ENCODE data around the gene CLIP3.

CLIP3 gene

DNA sequence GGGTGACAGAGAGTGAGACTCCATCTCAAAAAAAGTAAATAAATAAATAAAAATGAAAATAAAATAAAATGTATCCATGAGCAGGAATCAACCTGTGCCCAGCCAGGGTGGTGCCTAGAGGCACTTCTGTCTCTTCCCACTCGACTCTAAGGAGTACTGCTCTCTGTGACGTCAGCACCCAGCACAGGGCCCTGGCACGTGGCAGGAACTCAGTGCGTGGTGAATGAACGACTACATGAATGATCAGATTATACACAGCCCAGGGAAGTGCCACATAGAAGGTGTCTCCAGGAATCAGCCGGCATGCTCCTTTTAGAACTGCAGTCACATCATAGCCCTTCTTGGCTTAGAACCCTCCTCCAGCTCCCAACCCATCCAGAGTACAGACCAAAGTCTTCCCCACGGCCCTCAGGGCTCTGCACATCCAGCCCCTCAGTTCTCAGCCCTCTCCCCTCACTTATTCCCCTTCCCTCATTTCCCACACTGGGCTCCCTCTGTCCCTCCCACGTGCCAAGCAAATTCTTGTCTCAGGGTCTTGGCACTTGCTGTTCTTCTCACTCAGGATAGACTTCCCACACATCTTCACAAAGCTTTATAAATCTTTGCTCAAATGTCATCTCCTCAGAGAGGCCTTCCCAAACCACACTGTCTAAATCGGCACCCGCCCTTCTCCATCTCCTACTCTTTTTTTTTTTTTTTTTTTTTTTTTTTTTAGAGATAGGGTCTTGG lies 4.2 kb downstream of the CLIP3 start:
- H3K4me3 ChIP-seq (replicated peaks; ENCODE audit: insufficient read depth, low read length) = no peak overlapping the region
- DNase-seq (ENCODE audit: low read depth in 1 of 2, low spot score in 1 of 2) = no peak
- no peak overlapping the region for H3K27ac ChIP-seq (replicated peaks)
- H3K27me3 ChIP-seq (ENCODE audit: insufficient read depth, poor library complexity, severe bottlenecking) = no peaks in the 10 kb centered on the region
- TF ChIP-seq GABPA (IDR thresholded peaks at IDR 0.05; ENCODE audit: low read depth) = no peak
- no peak for TF ChIP-seq SPI1 (IDR thresholded peaks at IDR 0.05; ENCODE audit: borderline replicate concordance, low read depth)
- no peak for TF ChIP-seq POLR2AphosphoS5 (IDR thresholded peaks at IDR 0.05; ENCODE audit: low read depth)
- TF ChIP-seq, protein P1, sequence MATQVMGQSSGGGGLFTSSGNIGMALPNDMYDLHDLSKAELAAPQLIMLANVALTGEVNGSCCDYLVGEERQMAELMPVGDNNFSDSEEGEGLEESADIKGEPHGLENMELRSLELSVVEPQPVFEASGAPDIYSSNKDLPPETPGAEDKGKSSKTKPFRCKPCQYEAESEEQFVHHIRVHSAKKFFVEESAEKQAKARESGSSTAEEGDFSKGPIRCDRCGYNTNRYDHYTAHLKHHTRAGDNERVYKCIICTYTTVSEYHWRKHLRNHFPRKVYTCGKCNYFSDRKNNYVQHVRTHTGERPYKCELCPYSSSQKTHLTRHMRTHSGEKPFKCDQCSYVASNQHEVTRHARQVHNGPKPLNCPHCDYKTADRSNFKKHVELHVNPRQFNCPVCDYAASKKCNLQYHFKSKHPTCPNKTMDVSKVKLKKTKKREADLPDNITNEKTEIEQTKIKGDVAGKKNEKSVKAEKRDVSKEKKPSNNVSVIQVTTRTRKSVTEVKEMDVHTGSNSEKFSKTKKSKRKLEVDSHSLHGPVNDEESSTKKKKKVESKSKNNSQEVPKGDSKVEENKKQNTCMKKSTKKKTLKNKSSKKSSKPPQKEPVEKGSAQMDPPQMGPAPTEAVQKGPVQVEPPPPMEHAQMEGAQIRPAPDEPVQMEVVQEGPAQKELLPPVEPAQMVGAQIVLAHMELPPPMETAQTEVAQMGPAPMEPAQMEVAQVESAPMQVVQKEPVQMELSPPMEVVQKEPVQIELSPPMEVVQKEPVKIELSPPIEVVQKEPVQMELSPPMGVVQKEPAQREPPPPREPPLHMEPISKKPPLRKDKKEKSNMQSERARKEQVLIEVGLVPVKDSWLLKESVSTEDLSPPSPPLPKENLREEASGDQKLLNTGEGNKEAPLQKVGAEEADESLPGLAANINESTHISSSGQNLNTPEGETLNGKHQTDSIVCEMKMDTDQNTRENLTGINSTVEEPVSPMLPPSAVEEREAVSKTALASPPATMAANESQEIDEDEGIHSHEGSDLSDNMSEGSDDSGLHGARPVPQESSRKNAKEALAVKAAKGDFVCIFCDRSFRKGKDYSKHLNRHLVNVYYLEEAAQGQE (IDR thresholded peaks at IDR 0.05; ENCODE audit: insufficient replicate concordance, low read depth) = no peak
- TF ChIP-seq, protein P2, sequence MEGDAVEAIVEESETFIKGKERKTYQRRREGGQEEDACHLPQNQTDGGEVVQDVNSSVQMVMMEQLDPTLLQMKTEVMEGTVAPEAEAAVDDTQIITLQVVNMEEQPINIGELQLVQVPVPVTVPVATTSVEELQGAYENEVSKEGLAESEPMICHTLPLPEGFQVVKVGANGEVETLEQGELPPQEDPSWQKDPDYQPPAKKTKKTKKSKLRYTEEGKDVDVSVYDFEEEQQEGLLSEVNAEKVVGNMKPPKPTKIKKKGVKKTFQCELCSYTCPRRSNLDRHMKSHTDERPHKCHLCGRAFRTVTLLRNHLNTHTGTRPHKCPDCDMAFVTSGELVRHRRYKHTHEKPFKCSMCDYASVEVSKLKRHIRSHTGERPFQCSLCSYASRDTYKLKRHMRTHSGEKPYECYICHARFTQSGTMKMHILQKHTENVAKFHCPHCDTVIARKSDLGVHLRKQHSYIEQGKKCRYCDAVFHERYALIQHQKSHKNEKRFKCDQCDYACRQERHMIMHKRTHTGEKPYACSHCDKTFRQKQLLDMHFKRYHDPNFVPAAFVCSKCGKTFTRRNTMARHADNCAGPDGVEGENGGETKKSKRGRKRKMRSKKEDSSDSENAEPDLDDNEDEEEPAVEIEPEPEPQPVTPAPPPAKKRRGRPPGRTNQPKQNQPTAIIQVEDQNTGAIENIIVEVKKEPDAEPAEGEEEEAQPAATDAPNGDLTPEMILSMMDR (IDR thresholded peaks at IDR 0.05; ENCODE audit: insufficient read depth, low read length) = no peak

- Histone ChIP-seq H3K27ac (replicated peaks) (no peak overlapping the region), H3K4me3 (replicated peaks; ENCODE audit: insufficient read depth, low read length) (no peak overlapping the region), H3K27me3 (ENCODE audit: insufficient read depth, poor library complexity, severe bottlenecking) (no peaks in the 10 kb centered on the region)
- TF ChIP-seq, protein P1 (IDR thresholded peaks at IDR 0.05; ENCODE audit: insufficient replicate concordance, low read depth) = no peak
- TF ChIP-seq, protein P2 (IDR thresholded peaks at IDR 0.05; ENCODE audit: insufficient read depth, low read length) = no peak
- no peak for TF ChIP-seq SPI1 (IDR thresholded peaks at IDR 0.05; ENCODE audit: borderline replicate concordance, low read depth)
- no peak for TF ChIP-seq POLR2AphosphoS5 (IDR thresholded peaks at IDR 0.05; ENCODE audit: low read depth)
- no peak for TF ChIP-seq GABPA (IDR thresholded peaks at IDR 0.05; ENCODE audit: low read depth)
- DNase-seq (ENCODE audit: low read depth in 1 of 2, low spot score in 1 of 2) = no peak
These were observed 5.0 kb downstream of the CLIP3 start for GRCh38 chr19:36027696-36028095.

DNA sequence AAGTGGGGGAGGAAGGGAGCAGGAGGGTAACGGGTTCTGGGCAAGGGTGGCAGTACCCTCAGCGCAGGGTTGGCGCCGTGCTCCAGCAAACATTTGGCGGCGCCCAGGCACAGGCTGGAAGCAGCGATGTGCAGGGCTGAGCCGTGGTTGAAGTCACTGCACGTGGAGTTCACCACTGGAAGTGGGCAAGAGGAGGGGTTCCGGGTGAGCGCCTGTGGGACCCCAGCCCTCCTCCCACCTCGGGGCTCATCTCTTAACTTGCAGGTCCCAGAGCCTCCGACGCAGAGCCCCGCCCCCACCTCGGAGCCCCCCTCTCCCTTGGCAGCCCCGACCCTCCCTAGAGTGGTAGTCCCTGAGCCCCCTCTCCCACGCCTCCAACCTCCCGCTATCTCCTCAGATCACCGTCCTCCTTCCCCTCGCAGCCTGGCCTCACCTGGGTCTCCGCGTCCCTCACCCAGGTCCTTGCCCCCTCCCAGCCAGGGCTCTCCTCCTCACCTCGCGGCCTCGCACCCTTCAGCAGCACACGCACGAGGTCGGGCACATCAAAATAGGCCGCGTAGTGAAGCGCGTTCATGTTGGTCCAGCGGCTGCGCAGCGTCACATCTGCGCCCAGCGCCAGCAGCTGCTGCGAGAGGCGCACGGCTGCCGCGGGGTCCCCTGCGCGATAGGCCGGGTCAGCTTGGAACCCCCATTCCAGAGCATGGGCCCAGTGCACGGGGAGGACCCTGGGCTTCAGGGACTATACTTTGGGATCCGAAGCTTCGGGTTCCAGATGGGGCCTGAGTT lies 6.4 kb downstream of the CLIP3 start:
- Histone ChIP-seq H3K27ac (replicated peaks) (no peak overlapping the region), H3K4me3 (replicated peaks; ENCODE audit: insufficient read depth, low read length) (no peak overlapping the region), H3K27me3 (ENCODE audit: insufficient read depth, poor library complexity, severe bottlenecking) (no peaks in the 10 kb centered on the region)
- no peak for DNase-seq (ENCODE audit: low read depth in 1 of 2, low spot score in 1 of 2)
- TF ChIP-seq GABPA (IDR thresholded peaks at IDR 0.05; ENCODE audit: low read depth) (no peak), POLR2AphosphoS5 (IDR thresholded peaks at IDR 0.05; ENCODE audit: low read depth) (no peak), SPI1 (IDR thresholded peaks at IDR 0.05; ENCODE audit: borderline replicate concordance, low read depth) (no peak)
- TF ChIP-seq, protein P1 (IDR thresholded peaks at IDR 0.05; ENCODE audit: insufficient replicate concordance, low read depth) = no peak
- TF ChIP-seq, protein P2 (IDR thresholded peaks at IDR 0.05; ENCODE audit: insufficient read depth, low read length) = no peak
